BLaER1 (cell line): ENCODE results near the gene R3HCC1L.

Source experiments
- H3K27ac ChIP-seq: shearing (Covaris generic); formaldehyde crosslinking; 2 replicates; pipeline ENCODE4 v1.8.1; 2022
- H3K27me3 ChIP-seq: shearing (Covaris generic); formaldehyde crosslinking; 2 replicates; pipeline ENCODE4 v1.8.1; 2022
- H3K36me3 ChIP-seq: shearing (Covaris generic); formaldehyde crosslinking; 2 replicates; pipeline ENCODE4 v1.8.1; 2022
- H3K4me1 ChIP-seq: shearing (Covaris generic); formaldehyde crosslinking; 2 replicates; pipeline ENCODE4 v1.8.1; 2022
- H3K4me2 ChIP-seq: shearing (Covaris generic); formaldehyde crosslinking; 2 replicates; pipeline ENCODE4 v1.8.1; 2022
- H3K4me3 ChIP-seq: shearing (Covaris generic); formaldehyde crosslinking; 2 replicates; pipeline ENCODE4 v1.8.1; 2022
- H3K9ac ChIP-seq: shearing (Covaris generic); formaldehyde crosslinking; 2 replicates; pipeline ENCODE4 v1.8.1; 2022
- H3K9me3 ChIP-seq: shearing (Covaris generic); formaldehyde crosslinking; 2 replicates; pipeline ENCODE4 v1.8.1; 2022
- H4K20me1 ChIP-seq: shearing (Covaris generic); formaldehyde crosslinking; 2 replicates; pipeline ENCODE4 v1.8.1; 2022
- Cebpa-rat ChIP-seq: shearing (Covaris generic); IDR thresholded peaks from 2 replicates; pipeline ENCODE4 v1.8.1; 2022

The R3HCC1L gene

GRCh38 chr10:98134431-98135221 is at the start of gene R3HCC1L:
Gene R3HCC1L (plus strand): TSS chr10:98134657. CDS start chr10:98208115, 73,458 bp downstream.
- Histone ChIP-seq H3K36me3 (peaks cover 7% of the 10 kb centered on the region; the same call in 1 of the 2 replicates), H3K4me2 (peak within 1 kb of the TSS; percentile 88), H3K9me3 (peaks cover 28% of the 10 kb centered on the region), H4K20me1 (peaks cover 23% of the 10 kb centered on the region; the same call in 1 of the 2 replicates), H3K4me1 (peaks cover 43% of the 10 kb centered on the region), H3K9ac (peak within 1 kb of the TSS; percentile 90), H3K27me3 (no peaks in the 10 kb centered on the region), H3K27ac (peak within 1 kb of the TSS; percentile 90), H3K4me3 (peak within 1 kb of the TSS; percentile 94)
- no peak for TF ChIP-seq Cebpa-rat

GRCh38 chr10:98085238-98085637 is 49.2 kb upstream of the R3HCC1L start:
- Histone ChIP-seq H3K27ac (no peak overlapping the region), H3K36me3 (no peaks in the 10 kb centered on the region), H3K9ac (no peak overlapping the region), H4K20me1 (no peaks in the 10 kb centered on the region), H3K4me3 (no peak overlapping the region), H3K4me1 (peaks cover 35% of the 10 kb centered on the region), H3K4me2 (no peak overlapping the region), H3K27me3 (no peaks in the 10 kb centered on the region), H3K9me3 (no peaks in the 10 kb centered on the region)
- no peak for TF ChIP-seq Cebpa-rat

- Histone ChIP-seq H3K36me3 (no peaks in the 10 kb centered on the region), H3K4me2 (no peak overlapping the region), H3K9me3 (no peaks in the 10 kb centered on the region), H3K4me3 (no peak overlapping the region), H3K4me1 (peaks cover 36% of the 10 kb centered on the region), H3K27me3 (no peaks in the 10 kb centered on the region), H3K9ac (no peak overlapping the region), H3K27ac (no peak overlapping the region), H4K20me1 (no peaks in the 10 kb centered on the region)
- no peak for TF ChIP-seq Cebpa-rat
Measured at GRCh38 chr10:98086837-98087708, 47.4 kb upstream of the R3HCC1L start.

DNA sequence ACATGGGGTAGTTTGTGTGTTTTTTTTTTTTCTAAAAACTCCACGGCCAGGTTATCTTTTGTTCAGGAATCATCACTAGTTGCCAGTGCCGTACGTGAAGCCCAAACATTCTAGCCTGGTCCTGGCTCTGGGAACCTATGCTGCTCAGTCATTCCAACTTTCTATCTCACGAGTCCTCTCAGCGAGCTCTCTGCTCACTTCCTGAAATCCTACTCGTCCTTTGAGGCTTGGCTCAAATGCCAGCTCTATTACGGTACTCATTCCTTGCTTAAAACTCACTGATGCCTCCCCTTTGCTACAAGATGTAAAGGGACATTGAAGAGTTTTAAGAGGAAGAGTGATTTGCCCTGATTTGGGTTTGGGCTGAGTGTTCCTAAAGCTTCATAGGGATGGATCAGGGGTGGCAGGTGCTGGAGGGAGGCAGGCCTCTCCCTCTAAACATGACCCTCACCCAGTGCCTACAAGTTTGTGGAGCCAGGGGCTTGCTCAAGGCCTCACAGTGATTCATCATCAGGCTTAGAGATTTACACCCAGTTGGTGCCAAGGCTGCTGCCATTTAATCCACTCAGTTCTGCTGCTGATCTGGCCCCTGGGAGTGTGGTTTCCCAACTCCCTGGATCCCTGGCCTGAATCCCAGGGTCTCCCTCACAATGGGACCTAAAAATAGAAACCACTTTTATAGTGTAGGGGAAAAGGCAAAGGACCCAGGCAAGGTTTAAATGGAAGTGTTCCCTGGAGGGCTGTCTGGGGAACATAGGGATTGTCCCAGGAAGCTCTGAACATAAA is 46.1 kb upstream of the R3HCC1L start:
- H3K9ac ChIP-seq: no peak overlapping the region
- no peak overlapping the region for H3K4me3 ChIP-seq
- no peaks in the 10 kb centered on the region for H4K20me1 ChIP-seq
- H3K9me3 ChIP-seq: no peaks in the 10 kb centered on the region
- no peaks in the 10 kb centered on the region for H3K36me3 ChIP-seq
- peaks cover 38% of the 10 kb centered on the region for H3K4me1 ChIP-seq
- TF ChIP-seq Cebpa-rat: no peak
- H3K27me3 ChIP-seq: no peaks in the 10 kb centered on the region
- no peak overlapping the region for H3K27ac ChIP-seq
- no peak overlapping the region for H3K4me2 ChIP-seq

- Histone ChIP-seq H4K20me1 (no peaks in the 10 kb centered on the region), H3K27ac (peak overlapping the region; percentile 30; the same call in 1 of the 2 replicates), H3K4me3 (0 out of 2 replicates have a peak overlapping the region, but pooled peaks have one; percentile 5), H3K4me1 (peaks cover 38% of the 10 kb centered on the region), H3K9ac (no peak overlapping the region; the same call in 1 of the 2 replicates), H3K9me3 (no peaks in the 10 kb centered on the region), H3K36me3 (no peaks in the 10 kb centered on the region), H3K27me3 (no peaks in the 10 kb centered on the region), H3K4me2 (peak overlapping the region; percentile 85)
- TF ChIP-seq Cebpa-rat: peak; percentile 95
Measured at GRCh38 chr10:98090822-98091221, 43.6 kb upstream of the R3HCC1L start.

- no peaks in the 10 kb centered on the region for H3K36me3 ChIP-seq
- H3K9ac ChIP-seq: no peak overlapping the region
- no peak overlapping the region for H3K4me3 ChIP-seq
- no peaks in the 10 kb centered on the region for H3K27me3 ChIP-seq
- H3K27ac ChIP-seq: no peak overlapping the region
- TF ChIP-seq Cebpa-rat: no peak
- H4K20me1 ChIP-seq: no peaks in the 10 kb centered on the region
- H3K4me2 ChIP-seq: no peak overlapping the region
- H3K9me3 ChIP-seq: no peaks in the 10 kb centered on the region
- peaks cover 15% of the 10 kb centered on the region for H3K4me1 ChIP-seq
Measured at GRCh38 chr10:98096316-98096715, 38.1 kb upstream of the R3HCC1L start.

GRCh38 chr10:98096731-98097130 is 37.7 kb upstream of the R3HCC1L start:
- Histone ChIP-seq H3K4me3 (no peak overlapping the region), H3K9me3 (no peaks in the 10 kb centered on the region), H4K20me1 (no peaks in the 10 kb centered on the region), H3K27me3 (no peaks in the 10 kb centered on the region), H3K4me2 (no peak overlapping the region), H3K36me3 (no peaks in the 10 kb centered on the region), H3K9ac (no peak overlapping the region), H3K27ac (no peak overlapping the region), H3K4me1 (peaks cover 11% of the 10 kb centered on the region)
- no peak for TF ChIP-seq Cebpa-rat

DNA sequence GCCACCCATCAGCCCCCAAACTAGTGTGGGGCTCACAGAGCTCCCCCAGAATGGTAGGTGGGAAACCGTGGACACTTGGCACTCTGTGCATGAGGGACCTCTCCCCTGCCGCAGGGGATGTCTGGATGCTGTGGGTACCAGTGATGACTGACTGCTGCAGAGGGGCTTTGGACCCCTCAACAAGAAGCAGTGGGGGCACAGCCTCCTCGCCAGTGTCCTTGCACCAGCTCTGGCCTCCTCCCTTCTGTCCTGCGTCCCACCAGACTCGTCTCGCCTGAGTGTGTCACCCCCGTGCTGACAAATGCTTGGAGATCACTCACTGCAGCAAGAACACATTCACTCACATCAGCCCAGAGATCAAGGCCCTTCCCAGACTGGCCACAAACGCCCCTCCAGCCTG is 37.3 kb upstream of the R3HCC1L start:
- Histone ChIP-seq H3K4me3 (no peak overlapping the region), H4K20me1 (no peaks in the 10 kb centered on the region), H3K27ac (no peak overlapping the region), H3K9ac (no peak overlapping the region), H3K9me3 (no peaks in the 10 kb centered on the region), H3K27me3 (no peaks in the 10 kb centered on the region), H3K36me3 (no peaks in the 10 kb centered on the region), H3K4me2 (no peak overlapping the region), H3K4me1 (peaks cover 6% of the 10 kb centered on the region)
- TF ChIP-seq Cebpa-rat: no peak

DNA sequence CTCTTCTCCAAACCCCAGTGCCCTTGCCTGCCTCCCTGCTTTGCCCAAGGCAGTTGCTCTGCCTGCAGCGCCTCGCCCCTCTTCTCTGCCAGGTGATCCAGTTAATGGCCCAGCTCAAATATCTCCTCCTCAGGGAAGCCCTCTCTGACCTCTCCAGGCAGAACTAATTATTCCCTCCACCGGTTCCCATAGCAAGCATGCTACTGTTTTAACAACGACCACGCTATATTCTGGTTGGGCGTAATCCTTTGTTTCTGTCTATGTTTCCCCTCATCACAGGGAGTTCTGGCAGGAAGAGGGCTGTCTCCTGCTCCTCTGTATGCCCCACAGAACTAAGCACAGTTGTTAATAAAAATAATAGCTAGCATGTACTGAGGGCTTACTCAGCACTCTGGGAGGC is 36.8 kb upstream of the R3HCC1L start:
- no peaks in the 10 kb centered on the region for H3K9me3 ChIP-seq
- no peak overlapping the region for H3K27ac ChIP-seq
- H4K20me1 ChIP-seq: no peaks in the 10 kb centered on the region
- no peaks in the 10 kb centered on the region for H3K27me3 ChIP-seq
- no peak for TF ChIP-seq Cebpa-rat
- H3K36me3 ChIP-seq: no peaks in the 10 kb centered on the region
- H3K4me3 ChIP-seq: no peak overlapping the region
- H3K4me1 ChIP-seq: peaks cover 5% of the 10 kb centered on the region
- H3K4me2 ChIP-seq: no peak overlapping the region
- H3K9ac ChIP-seq: no peak overlapping the region
